PC-9 (cell line): Measurements from ENCODE around the gene L3MBTL3. TPM values are rescaled to one million over a fixed set of nuclear protein-coding genes. Genes with fewer than 3 reads are reported as not detected.

Experiments used
- BruUV-seq: library from RNA; stranded (reverse); fragments of 400-500 nt; replicated peaks from 2 replicates; lab custom pipeline; 2021; lab: Mats Ljungman, UMichigan
- CTCF ChIA-PET: fragments of 300-600 bp; sonication (Branson Sonifier 250); formaldehyde crosslinking; loops from one replicate; lab custom pipeline; 2022; ENCODE audit warnings: antibody characterized with exemption; lab: Charles Lee
- POLR2A ChIA-PET: fragments of 300-600 bp; sonication (Branson Sonifier 250); formaldehyde crosslinking; loops from one replicate; lab custom pipeline; 2022; ENCODE audit warnings: antibody characterized with exemption; ENCODE audit not compliant: unreplicated experiment; lab: Charles Lee
- DNase-seq, 2 experiments: peaks; one replicate each; pipeline versions ENCODE4 v3.0.0 to v3.0.0-alpha.2; 2015 to 2022; ENCODE audit warnings: mixed read lengths in 1 of 2
- H2AFZ ChIP-seq: fragments of 200-600 bp; sonication (generic); 2 replicates; pipeline ENCODE4 v1.8.1; 2017; ENCODE audit warnings: antibody characterized with exemption
- H3F3A ChIP-seq: fragments of 200-600 bp; sonication (generic); 2 replicates; pipeline ENCODE4 v1.8.1; 2017; ENCODE audit warnings: antibody characterized with exemption, mild to moderate bottlenecking, low read depth; ENCODE audit not compliant: insufficient read depth
- H3K27ac ChIP-seq: fragments of 200-600 bp; sonication (generic); 2 replicates; pipeline ENCODE4 v1.6.1; 2016; ENCODE audit warnings: mixed run types
- H3K27me3 ChIP-seq: fragments of 200-600 bp; sonication (generic); 2 replicates; pipeline ENCODE4 v1.6.1; 2016; ENCODE audit warnings: low read depth, mixed run types; ENCODE audit not compliant: insufficient read depth
- H3K36me3 ChIP-seq: fragments of 200-600 bp; sonication (generic); 2 replicates; pipeline ENCODE4 v1.6.1; 2016; ENCODE audit warnings: low read depth, mixed run types
- H3K4me1 ChIP-seq: fragments of 200-600 bp; sonication (generic); replicated peaks from 2 replicates; pipeline ENCODE4 v1.6.1; 2016; ENCODE audit warnings: mixed run types; ENCODE audit not compliant: insufficient read depth
- H3K4me2 ChIP-seq: fragments of 200-600 bp; sonication (generic); 2 replicates; pipeline ENCODE4 v1.6.1; 2017; ENCODE audit warnings: mixed run types
- H3K4me3 ChIP-seq: fragments of 200-600 bp; sonication (generic); 2 replicates; pipeline ENCODE4 v1.6.1; 2016; ENCODE audit warnings: mixed run types
- H3K79me2 ChIP-seq: fragments of 200-600 bp; sonication (generic); 2 replicates; pipeline ENCODE4 v1.6.1; 2017; ENCODE audit warnings: low read depth, mixed run types
- H3K9me2 ChIP-seq: fragments of 200-600 bp; sonication (generic); 2 replicates; pipeline ENCODE4 v1.8.1; 2017; ENCODE audit warnings: mild to moderate bottlenecking; ENCODE audit not compliant: insufficient read depth
- H3K9me3 ChIP-seq: fragments of 200-600 bp; sonication (generic); 2 replicates; pipeline ENCODE4 v1.8.1; 2016; ENCODE audit warnings: low read depth; ENCODE audit not compliant: insufficient read depth
- H4K20me1 ChIP-seq: fragments of 200-600 bp; sonication (generic); 2 replicates; pipeline ENCODE4 v1.8.1; 2017; ENCODE audit not compliant: insufficient read depth
- EZH2 ChIP-seq: fragments of 200-600 bp; sonication (generic); IDR thresholded peaks from 2 replicates; pipeline ENCODE4 v1.8.0; 2017; ENCODE audit warnings: antibody characterized with exemption, low read depth
- intact Hi-C: fragments of 100-400 bp; cut with micrococcal nuclease; formaldehyde crosslinking; loops from one replicate; pipeline ENCODE4 v1.10.0; 2022; ENCODE audit not compliant: unreplicated experiment
- total RNA-seq: library from RNA; stranded (reverse); gene quantifications from 2 replicates; pipeline ENCODE4 v1.2.3, GENCODE V29; 2021
- TF ChIP-seq, protein P1 (sequence below): fragments of 200-600 bp; sonication (generic); conservative IDR thresholded peaks from 2 replicates; pipeline ENCODE4 v1.6.1; 2017; ENCODE audit warnings: mixed run types, antibody characterized with exemption, mild to moderate bottlenecking, moderate library complexity

L3MBTL3 gene
- total RNA-seq, 1 experiment from 2014 or later = 6.1 TPM

DNA sequence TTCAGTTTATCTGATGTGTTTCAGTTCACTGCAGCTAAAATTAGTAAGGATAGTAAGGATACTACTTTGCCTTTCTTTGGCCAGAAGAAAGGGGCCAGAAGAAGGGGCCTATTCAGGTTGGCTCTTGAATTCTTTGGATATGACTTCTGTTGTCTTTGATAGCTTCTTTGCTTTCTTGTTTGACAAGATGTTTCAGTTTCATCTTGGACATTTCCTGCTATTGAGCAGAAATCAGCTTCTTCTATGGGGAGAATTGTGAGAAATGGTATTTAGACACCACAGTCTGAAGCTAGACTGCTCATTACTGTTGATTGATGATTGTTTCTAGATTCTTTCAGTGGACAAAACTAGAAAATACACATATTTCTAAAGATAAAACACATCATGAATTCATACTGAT, 23.2 kb downstream of the L3MBTL3 start:
- intact Hi-C loops = loop anchor here (10.0 kb wide), 3 partner anchors 253 to 833 kb away; no protein-coding TSS in a partner anchor
- DNase-seq = no peak
- Histone ChIP-seq H3K4me2 (no peak overlapping the region), H3K4me3 (no peak overlapping the region), H3K27me3 (no peaks in the 10 kb centered on the region), H3K9me3 (no peaks in the 10 kb centered on the region), H3K79me2 (no peaks in the 10 kb centered on the region), H4K20me1 (no peaks in the 10 kb centered on the region), H3K4me1 (no peaks in the 10 kb centered on the region), H3K9me2 (no peaks in the 10 kb centered on the region), H3K36me3 (no peaks in the 10 kb centered on the region), H3F3A (no peaks in the 10 kb centered on the region), H2AFZ (no peak overlapping the region), H3K27ac (no peak overlapping the region)
- TF ChIP-seq EZH2 = no peak
- TF ChIP-seq, protein P1, sequence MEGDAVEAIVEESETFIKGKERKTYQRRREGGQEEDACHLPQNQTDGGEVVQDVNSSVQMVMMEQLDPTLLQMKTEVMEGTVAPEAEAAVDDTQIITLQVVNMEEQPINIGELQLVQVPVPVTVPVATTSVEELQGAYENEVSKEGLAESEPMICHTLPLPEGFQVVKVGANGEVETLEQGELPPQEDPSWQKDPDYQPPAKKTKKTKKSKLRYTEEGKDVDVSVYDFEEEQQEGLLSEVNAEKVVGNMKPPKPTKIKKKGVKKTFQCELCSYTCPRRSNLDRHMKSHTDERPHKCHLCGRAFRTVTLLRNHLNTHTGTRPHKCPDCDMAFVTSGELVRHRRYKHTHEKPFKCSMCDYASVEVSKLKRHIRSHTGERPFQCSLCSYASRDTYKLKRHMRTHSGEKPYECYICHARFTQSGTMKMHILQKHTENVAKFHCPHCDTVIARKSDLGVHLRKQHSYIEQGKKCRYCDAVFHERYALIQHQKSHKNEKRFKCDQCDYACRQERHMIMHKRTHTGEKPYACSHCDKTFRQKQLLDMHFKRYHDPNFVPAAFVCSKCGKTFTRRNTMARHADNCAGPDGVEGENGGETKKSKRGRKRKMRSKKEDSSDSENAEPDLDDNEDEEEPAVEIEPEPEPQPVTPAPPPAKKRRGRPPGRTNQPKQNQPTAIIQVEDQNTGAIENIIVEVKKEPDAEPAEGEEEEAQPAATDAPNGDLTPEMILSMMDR = no peak
- BruUV-seq = no TSS peak
- ChIA-PET CTCF (no interaction called here), POLR2A (no interaction called here)

DNA sequence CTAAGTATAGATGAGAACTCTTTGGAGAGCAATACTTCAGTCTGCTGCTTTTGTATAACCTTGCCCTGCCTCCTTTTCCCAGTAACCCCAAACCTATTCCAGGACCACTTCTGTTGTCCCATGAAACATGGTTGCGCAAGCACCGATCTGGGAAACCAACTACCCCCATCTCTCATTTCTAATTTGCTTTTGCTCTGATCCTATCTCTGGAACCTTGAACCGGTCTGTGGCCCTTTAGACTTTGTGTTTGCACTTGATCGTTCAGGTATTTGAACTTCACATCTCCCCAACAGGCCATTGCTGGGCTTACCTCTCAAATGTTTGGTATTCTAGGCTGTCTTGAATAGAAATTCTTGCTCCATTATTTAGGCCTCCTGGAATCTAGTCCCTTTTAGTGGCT, 25.0 kb downstream of the L3MBTL3 start:
- POLR2A ChIA-PET = no interaction called here
- no peak overlapping the region for H3K4me2 ChIP-seq
- H3K4me1 ChIP-seq = no peaks in the 10 kb centered on the region
- TF ChIP-seq, protein P1 = no peak
- TF ChIP-seq EZH2 = no peak
- H3K27me3 ChIP-seq = no peaks in the 10 kb centered on the region
- H2AFZ ChIP-seq = no peak overlapping the region
- H4K20me1 ChIP-seq = no peaks in the 10 kb centered on the region
- H3K79me2 ChIP-seq = no peaks in the 10 kb centered on the region
- CTCF ChIA-PET = no interaction called here
- H3K36me3 ChIP-seq = no peaks in the 10 kb centered on the region
- DNase-seq = no peak
- H3K9me2 ChIP-seq = no peaks in the 10 kb centered on the region
- no TSS peak for BruUV-seq
- H3F3A ChIP-seq = no peaks in the 10 kb centered on the region
- intact Hi-C loops = loop anchor here (10.0 kb wide), 3 partner anchors 251 to 831 kb away; no protein-coding TSS in a partner anchor
- no peak overlapping the region for H3K4me3 ChIP-seq
- H3K9me3 ChIP-seq = no peaks in the 10 kb centered on the region
- no peak overlapping the region for H3K27ac ChIP-seq

DNA sequence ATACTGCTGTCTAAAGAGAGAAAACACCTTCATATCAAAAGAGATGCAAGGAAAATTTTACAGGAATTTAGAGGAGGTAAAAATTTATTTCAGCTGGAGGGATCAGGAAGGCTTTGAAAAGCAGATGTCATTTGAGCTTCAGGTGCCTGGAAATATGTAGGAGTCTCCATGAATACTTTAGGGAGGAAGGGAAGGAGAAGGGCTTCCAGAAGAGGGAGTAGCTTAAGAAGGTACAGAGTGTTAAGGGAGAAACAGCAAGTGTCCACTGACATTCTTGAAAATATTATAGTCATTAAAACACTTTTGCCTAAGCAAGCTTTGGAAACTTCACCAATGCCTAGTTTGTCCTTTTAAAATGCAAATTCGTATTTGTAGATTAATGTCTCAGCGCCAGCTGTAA, 27.2 kb downstream of the L3MBTL3 start:
- CTCF ChIA-PET = interaction anchor here (0.6 kb wide), 1 partner anchor 648 kb away, joined by 24 read pairs; no protein-coding TSS in a partner anchor
- H3F3A ChIP-seq = no peaks in the 10 kb centered on the region
- no peaks in the 10 kb centered on the region for H3K79me2 ChIP-seq
- no peaks in the 10 kb centered on the region for H3K9me2 ChIP-seq
- no peaks in the 10 kb centered on the region for H3K27me3 ChIP-seq
- no peak overlapping the region for H3K4me3 ChIP-seq
- no peak overlapping the region for H3K27ac ChIP-seq
- H3K4me1 ChIP-seq = no peaks in the 10 kb centered on the region
- DNase-seq = no peak
- no peak overlapping the region for H3K4me2 ChIP-seq
- no TSS peak for BruUV-seq
- H2AFZ ChIP-seq = no peak overlapping the region
- H4K20me1 ChIP-seq = no peaks in the 10 kb centered on the region
- TF ChIP-seq, protein P1 = no peak
- TF ChIP-seq EZH2 = no peak
- intact Hi-C loops = loop anchor here (5.0 to 10.0 kb wide), 4 partner anchors 249 to 829 kb away; no protein-coding TSS in a partner anchor
- H3K36me3 ChIP-seq = no peaks in the 10 kb centered on the region
- POLR2A ChIA-PET = no interaction called here
- no peaks in the 10 kb centered on the region for H3K9me3 ChIP-seq
